ENCODE measurements around the gene PRSS2.
"Not testable (repeated sequence)": the region's sequence is repeated elsewhere in the genome, so short reads cannot be mapped to it uniquely, and the experiment has no call there.

Gene PRSS2

GRCh38 chr7:142770661-142771352 lies at the start of gene PRSS2:
PRSS2 (plus strand) TSS chr7:142770970; CDS start chr7:142770983, 13 bp downstream.
- peak; percentile 31 for DNase-seq

- peak; percentile 56 for DNase-seq
Observed at GRCh38 chr7:142720986-142721385, 49.8 kb upstream of the PRSS2 start.

GRCh38 chr7:142722248-142722794 lies 48.4 kb upstream of the PRSS2 start:
- no peak for DNase-seq

GRCh38 chr7:142733271-142733670 lies 37.5 kb upstream of the PRSS2 start:
- DNase-seq: no peak

GRCh38 chr7:142739923-142740492 lies 30.8 kb upstream of the PRSS2 start:
- peak; percentile 41 for DNase-seq

- DNase-seq: no peak
Observed at GRCh38 chr7:142740786-142741185, 30.0 kb upstream of the PRSS2 start.

GRCh38 chr7:142741932-142742331 lies 28.8 kb upstream of the PRSS2 start:
- DNase-seq: not testable (repeated sequence)

GRCh38 chr7:142745091-142745635 lies 25.6 kb upstream of the PRSS2 start:
- peak; percentile 20 for DNase-seq

- no peak for DNase-seq
Observed at GRCh38 chr7:142745745-142746144, 25.0 kb upstream of the PRSS2 start.

GRCh38 chr7:142746264-142746663 lies 24.5 kb upstream of the PRSS2 start:
- peak; percentile 23 for DNase-seq

GRCh38 chr7:142748410-142748809 lies 22.4 kb upstream of the PRSS2 start:
- DNase-seq: not testable (repeated sequence)

GRCh38 chr7:142749218-142749993 lies 21.4 kb upstream of the PRSS2 start, which contains the start of gene PRSS1:
PRSS1 (plus strand) TSS chr7:142749472; CDS start chr7:142749485, 13 bp downstream.
- no peak for DNase-seq

GRCh38 chr7:142750321-142750938 lies 20.3 kb upstream of the PRSS2 start:
- no peak for DNase-seq

- not testable (repeated sequence) for DNase-seq
Observed at GRCh38 chr7:142751526-142752175, 19.1 kb upstream of the PRSS2 start.

GRCh38 chr7:142752376-142753225 lies 18.2 kb upstream of the PRSS2 start:
- DNase-seq: no peak

GRCh38 chr7:142753366-142753765 lies 17.4 kb upstream of the PRSS2 start:
- DNase-seq: no peak

GRCh38 chr7:142753925-142754491 lies 16.8 kb upstream of the PRSS2 start:
- DNase-seq: not testable (repeated sequence)

GRCh38 chr7:142754681-142755575 lies 15.8 kb upstream of the PRSS2 start:
- DNase-seq: no peak

GRCh38 chr7:142758312-142758711 lies 12.5 kb upstream of the PRSS2 start:
- DNase-seq: not testable (repeated sequence)

GRCh38 chr7:142759433-142759832 lies 11.3 kb upstream of the PRSS2 start:
- no peak for DNase-seq

Data from hematopoietic multipotent progenitor cell treated with erythropoietin and hydrocortisone succinate and interleukin-3 and kit ligand, for 4 days (in vitro differentiated cells).